Liver (tissue), 3 donors: ENCODE data around the gene PSMB2.

ENCODE experiments used
- TAF1 ChIP-seq: conservative IDR thresholded peaks from 2 replicates; pipeline ENCODE4 v1.6.1; 2016; ENCODE audit warnings: antibody characterized with exemption, mild to moderate bottlenecking
- TF ChIP-seq, protein P1 (sequence below): fragments of 150-350 bp; IDR thresholded peaks from 2 replicates; pipeline ENCODE4 v1.5.1; 2017; ENCODE audit warnings: improper control_type of control experiment, low read depth, low read length; ENCODE audit not compliant: missing input control
- donor health status: healthy.
- donor health status: healthy.

- TF ChIP-seq, protein P1, sequence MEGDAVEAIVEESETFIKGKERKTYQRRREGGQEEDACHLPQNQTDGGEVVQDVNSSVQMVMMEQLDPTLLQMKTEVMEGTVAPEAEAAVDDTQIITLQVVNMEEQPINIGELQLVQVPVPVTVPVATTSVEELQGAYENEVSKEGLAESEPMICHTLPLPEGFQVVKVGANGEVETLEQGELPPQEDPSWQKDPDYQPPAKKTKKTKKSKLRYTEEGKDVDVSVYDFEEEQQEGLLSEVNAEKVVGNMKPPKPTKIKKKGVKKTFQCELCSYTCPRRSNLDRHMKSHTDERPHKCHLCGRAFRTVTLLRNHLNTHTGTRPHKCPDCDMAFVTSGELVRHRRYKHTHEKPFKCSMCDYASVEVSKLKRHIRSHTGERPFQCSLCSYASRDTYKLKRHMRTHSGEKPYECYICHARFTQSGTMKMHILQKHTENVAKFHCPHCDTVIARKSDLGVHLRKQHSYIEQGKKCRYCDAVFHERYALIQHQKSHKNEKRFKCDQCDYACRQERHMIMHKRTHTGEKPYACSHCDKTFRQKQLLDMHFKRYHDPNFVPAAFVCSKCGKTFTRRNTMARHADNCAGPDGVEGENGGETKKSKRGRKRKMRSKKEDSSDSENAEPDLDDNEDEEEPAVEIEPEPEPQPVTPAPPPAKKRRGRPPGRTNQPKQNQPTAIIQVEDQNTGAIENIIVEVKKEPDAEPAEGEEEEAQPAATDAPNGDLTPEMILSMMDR = no peak
- no peak for TF ChIP-seq TAF1
These were observed 86.8 kb downstream of the PSMB2 start for GRCh38 chr1:35554266-35555211.
